Measurements from ENCODE around the gene TAS1R1. TPM values are rescaled to one million over a fixed set of nuclear protein-coding genes. Genes with fewer than 3 reads are reported as not detected.

TAS1R1 gene
- polyA plus RNA-seq, 2 of the 4 experiments (the other 2 are of a cell fraction), result not detected

DNA sequence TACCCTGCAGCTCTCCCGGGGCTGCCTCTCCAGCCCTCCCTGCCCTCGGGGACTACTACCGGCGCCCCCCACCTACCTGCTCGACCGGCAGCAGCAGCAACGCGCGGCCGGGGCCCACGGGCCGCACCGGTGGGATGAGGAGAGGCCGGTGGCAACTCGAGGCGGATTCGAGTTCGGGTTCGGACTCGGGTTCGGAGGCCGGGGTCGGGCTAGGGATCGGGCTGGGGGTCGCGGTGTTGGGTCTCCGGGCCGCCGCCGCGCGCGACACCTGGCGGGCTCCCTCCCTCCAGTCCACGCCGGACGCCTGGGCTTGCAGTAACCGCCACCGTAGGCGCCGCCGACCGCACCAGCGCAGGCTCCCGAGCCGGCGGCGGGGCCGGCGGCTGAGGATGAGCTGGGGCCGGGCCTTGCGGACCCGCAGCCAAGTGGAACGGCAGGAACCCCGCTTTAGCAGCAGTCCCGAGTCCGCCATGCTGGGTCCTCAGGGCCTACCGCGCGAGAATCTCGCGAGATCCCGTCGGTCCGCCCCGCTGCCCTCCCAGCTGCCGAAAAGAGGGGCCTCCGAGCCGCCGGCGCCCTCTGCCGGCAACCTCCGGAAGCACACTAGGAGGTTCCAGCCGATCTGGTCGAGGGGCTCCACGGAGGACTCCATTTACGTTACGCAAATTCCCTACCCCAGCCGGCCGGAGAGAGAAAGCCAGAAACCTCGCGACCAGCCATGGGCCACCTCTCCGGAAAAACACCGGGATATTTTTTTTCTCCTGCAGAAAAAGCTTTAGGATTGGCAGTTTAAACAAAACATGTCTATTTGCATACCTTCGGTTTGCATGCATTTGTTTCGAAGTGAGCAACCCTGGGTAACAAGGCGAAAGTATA is 838 bp upstream of the TAS1R1 start, which contains the start of gene NOL9:
NOL9 (minus strand) TSS at position 483 of the 876 bp plus-strand sequence; CDS start at position 472, 11 bp downstream.
- POLR2A ChIA-PET, result interaction anchor here (1.1 kb wide), 2 partner anchors 25 to 81 kb away, joined by 3 to 4 read pairs; partner anchors contain the start of gene ZBTB48
- no peak for FAIRE-seq
- H3K9me3 ChIP-seq, result no peaks in the 10 kb centered on the region
- peak within 1 kb of the TSS; percentile 80 for H3K4me2 ChIP-seq
- H3K27ac ChIP-seq, result peak within 1 kb of the TSS; percentile 90 to 99
- peaks cover 7% of the 10 kb centered on the region; the same call in 2 of the 3 replicates for H3K4me1 ChIP-seq
- WGBS (ENCODE audit: missing lambda C conversion rate), result 3% methylated on average over 20 of the region's 87 CpGs
- ATAC-seq, result peak; percentile 98 to 99
- peak; percentile 74 to 86 for DNase-seq (ENCODE audit: low read depth in 1 of 2, low spot score in 1 of 2)
- CTCF ChIA-PET, result interaction anchor here (0.6 to 3.9 kb wide), 40 partner anchors 9 to 170 kb away, joined by 3 to 27 read pairs (median 4); partner anchors contain the start of genes PLEKHG5, THAP3 and ZBTB48
- TF ChIP-seq TFCP2L1 (CRISPR knock-in tag; IDR thresholded peaks at IDR 0.05), result no peak
- peak; percentile 97 for TF ChIP-seq CHD2 (IDR thresholded peaks at IDR 0.05; ENCODE audit: low read length, partially characterized antibody)
- no peak for TF ChIP-seq JUNB (IDR thresholded peaks at IDR 0.05)
- TF ChIP-seq MAZ (IDR thresholded peaks at IDR 0.05; ENCODE audit: borderline replicate concordance, low read depth, low read length), result 0 out of 2 replicates have a peak, but pooled peaks have one; percentile 16
- TF ChIP-seq GATA3 (IDR thresholded peaks at IDR 0.05; ENCODE audit: borderline replicate concordance), result peak; percentile 68; the same call in 1 of the 2 replicates
- peak; percentile 88 for TF ChIP-seq PHF8 (IDR thresholded peaks at IDR 0.05; ENCODE audit: borderline replicate concordance, low read depth)
- TF ChIP-seq FOXS1 (CRISPR knock-in tag; IDR thresholded peaks at IDR 0.05), result no peak
- TF ChIP-seq FOSB (CRISPR knock-in tag; IDR thresholded peaks at IDR 0.05), result no peak
- TF ChIP-seq CBX2 (IDR thresholded peaks at IDR 0.05; ENCODE audit: borderline replicate concordance, low read depth), result no peak
- TF ChIP-seq, protein P1, sequence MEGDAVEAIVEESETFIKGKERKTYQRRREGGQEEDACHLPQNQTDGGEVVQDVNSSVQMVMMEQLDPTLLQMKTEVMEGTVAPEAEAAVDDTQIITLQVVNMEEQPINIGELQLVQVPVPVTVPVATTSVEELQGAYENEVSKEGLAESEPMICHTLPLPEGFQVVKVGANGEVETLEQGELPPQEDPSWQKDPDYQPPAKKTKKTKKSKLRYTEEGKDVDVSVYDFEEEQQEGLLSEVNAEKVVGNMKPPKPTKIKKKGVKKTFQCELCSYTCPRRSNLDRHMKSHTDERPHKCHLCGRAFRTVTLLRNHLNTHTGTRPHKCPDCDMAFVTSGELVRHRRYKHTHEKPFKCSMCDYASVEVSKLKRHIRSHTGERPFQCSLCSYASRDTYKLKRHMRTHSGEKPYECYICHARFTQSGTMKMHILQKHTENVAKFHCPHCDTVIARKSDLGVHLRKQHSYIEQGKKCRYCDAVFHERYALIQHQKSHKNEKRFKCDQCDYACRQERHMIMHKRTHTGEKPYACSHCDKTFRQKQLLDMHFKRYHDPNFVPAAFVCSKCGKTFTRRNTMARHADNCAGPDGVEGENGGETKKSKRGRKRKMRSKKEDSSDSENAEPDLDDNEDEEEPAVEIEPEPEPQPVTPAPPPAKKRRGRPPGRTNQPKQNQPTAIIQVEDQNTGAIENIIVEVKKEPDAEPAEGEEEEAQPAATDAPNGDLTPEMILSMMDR (IDR thresholded peaks at IDR 0.05), result peak; percentile 72
- peak; percentile 71 for TF ChIP-seq SMC3 (IDR thresholded peaks at IDR 0.05)
- TF ChIP-seq JUN (IDR thresholded peaks at IDR 0.05), result peak in 1 of 2 experiments; percentile 71; a peak in 3 of 5 replicates
- peak; percentile 51; the same call in 1 of the 2 replicates for TF ChIP-seq HDAC2 (IDR thresholded peaks at IDR 0.05)
- TF ChIP-seq RAD21 (conservative IDR thresholded peaks at IDR 0.05 in 1 of 2, IDR thresholded peaks at IDR 0.05 in 1 of 2), result peak; percentile 31 to 50; a peak in 4 of 5 replicates
- TF ChIP-seq KDM5A (IDR thresholded peaks at IDR 0.05), result peak; percentile 96
- TF ChIP-seq, protein P2, sequence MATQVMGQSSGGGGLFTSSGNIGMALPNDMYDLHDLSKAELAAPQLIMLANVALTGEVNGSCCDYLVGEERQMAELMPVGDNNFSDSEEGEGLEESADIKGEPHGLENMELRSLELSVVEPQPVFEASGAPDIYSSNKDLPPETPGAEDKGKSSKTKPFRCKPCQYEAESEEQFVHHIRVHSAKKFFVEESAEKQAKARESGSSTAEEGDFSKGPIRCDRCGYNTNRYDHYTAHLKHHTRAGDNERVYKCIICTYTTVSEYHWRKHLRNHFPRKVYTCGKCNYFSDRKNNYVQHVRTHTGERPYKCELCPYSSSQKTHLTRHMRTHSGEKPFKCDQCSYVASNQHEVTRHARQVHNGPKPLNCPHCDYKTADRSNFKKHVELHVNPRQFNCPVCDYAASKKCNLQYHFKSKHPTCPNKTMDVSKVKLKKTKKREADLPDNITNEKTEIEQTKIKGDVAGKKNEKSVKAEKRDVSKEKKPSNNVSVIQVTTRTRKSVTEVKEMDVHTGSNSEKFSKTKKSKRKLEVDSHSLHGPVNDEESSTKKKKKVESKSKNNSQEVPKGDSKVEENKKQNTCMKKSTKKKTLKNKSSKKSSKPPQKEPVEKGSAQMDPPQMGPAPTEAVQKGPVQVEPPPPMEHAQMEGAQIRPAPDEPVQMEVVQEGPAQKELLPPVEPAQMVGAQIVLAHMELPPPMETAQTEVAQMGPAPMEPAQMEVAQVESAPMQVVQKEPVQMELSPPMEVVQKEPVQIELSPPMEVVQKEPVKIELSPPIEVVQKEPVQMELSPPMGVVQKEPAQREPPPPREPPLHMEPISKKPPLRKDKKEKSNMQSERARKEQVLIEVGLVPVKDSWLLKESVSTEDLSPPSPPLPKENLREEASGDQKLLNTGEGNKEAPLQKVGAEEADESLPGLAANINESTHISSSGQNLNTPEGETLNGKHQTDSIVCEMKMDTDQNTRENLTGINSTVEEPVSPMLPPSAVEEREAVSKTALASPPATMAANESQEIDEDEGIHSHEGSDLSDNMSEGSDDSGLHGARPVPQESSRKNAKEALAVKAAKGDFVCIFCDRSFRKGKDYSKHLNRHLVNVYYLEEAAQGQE (IDR thresholded peaks at IDR 0.05), result peak; percentile 100
- TF ChIP-seq, protein P3, sequence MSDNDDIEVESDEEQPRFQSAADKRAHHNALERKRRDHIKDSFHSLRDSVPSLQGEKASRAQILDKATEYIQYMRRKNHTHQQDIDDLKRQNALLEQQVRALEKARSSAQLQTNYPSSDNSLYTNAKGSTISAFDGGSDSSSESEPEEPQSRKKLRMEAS (IDR thresholded peaks at IDR 0.05), result peak; percentile 62
- TF ChIP-seq POLR2A (IDR thresholded peaks at IDR 0.05; ENCODE audit: low read length), result peak; percentile 69
- TF ChIP-seq, protein P4, sequence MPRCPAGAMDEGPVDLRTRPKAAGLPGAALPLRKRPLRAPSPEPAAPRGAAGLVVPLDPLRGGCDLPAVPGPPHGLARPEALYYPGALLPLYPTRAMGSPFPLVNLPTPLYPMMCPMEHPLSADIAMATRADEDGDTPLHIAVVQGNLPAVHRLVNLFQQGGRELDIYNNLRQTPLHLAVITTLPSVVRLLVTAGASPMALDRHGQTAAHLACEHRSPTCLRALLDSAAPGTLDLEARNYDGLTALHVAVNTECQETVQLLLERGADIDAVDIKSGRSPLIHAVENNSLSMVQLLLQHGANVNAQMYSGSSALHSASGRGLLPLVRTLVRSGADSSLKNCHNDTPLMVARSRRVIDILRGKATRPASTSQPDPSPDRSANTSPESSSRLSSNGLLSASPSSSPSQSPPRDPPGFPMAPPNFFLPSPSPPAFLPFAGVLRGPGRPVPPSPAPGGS (IDR thresholded peaks at IDR 0.05), result 0 out of 3 replicates have a peak, but pooled peaks have one; percentile 54
- peak within 1 kb of the TSS; percentile 96 for H3K4me3 ChIP-seq

Data from A549 (cell line).